Coronary artery (tissue), 2 donors: ENCODE results near the gene HMGB4.

Experiments used
- DNase-seq: peaks from one replicate; pipeline ENCODE4 v3.0.0-alpha.2; 2017; ENCODE audit warnings: low spot score
- H3K27ac ChIP-seq, 2 donors: fragments of 200-600 bp; sonication (generic); one replicate each; pipeline ENCODE4 v1.5.1; 2016 to 2019
- H3K4me3 ChIP-seq: fragments of 200-600 bp; sonication (generic); 2 replicates; pipeline ENCODE4 v1.5.1; 2016; ENCODE audit warnings: mild to moderate bottlenecking, moderate library complexity
- TF ChIP-seq, protein P1 (sequence below): fragments of 200-600 bp; sonication (generic); IDR thresholded peaks from one replicate; pipeline ENCODE4 v1.5.1; 2019; ENCODE audit warnings: antibody characterized with exemption

The HMGB4 gene

DNA sequence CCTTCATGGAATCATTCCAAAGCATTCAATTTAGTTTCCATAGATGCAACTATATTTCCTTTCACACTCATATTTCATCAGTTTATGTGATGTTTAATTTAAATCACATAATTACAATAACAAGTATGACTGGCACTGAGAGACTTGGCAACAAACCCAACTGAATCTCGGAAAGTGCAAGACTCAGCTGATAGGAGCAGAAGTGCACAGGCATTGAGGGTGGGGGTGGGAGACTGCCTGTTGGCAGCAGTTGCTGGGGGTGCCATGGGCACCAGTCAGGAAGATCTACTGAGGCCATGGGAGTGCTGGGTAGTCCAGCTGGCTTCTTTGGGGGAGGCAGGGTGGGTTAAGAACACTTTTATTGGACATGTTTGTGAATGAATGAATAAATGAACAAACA is 10.4 kb upstream of the HMGB4 start:
- Histone ChIP-seq H3K4me3 (no peak overlapping the region), H3K27ac (no peak overlapping the region)
- TF ChIP-seq, protein P1, sequence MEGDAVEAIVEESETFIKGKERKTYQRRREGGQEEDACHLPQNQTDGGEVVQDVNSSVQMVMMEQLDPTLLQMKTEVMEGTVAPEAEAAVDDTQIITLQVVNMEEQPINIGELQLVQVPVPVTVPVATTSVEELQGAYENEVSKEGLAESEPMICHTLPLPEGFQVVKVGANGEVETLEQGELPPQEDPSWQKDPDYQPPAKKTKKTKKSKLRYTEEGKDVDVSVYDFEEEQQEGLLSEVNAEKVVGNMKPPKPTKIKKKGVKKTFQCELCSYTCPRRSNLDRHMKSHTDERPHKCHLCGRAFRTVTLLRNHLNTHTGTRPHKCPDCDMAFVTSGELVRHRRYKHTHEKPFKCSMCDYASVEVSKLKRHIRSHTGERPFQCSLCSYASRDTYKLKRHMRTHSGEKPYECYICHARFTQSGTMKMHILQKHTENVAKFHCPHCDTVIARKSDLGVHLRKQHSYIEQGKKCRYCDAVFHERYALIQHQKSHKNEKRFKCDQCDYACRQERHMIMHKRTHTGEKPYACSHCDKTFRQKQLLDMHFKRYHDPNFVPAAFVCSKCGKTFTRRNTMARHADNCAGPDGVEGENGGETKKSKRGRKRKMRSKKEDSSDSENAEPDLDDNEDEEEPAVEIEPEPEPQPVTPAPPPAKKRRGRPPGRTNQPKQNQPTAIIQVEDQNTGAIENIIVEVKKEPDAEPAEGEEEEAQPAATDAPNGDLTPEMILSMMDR = no peak
- no peak for DNase-seq

DNA sequence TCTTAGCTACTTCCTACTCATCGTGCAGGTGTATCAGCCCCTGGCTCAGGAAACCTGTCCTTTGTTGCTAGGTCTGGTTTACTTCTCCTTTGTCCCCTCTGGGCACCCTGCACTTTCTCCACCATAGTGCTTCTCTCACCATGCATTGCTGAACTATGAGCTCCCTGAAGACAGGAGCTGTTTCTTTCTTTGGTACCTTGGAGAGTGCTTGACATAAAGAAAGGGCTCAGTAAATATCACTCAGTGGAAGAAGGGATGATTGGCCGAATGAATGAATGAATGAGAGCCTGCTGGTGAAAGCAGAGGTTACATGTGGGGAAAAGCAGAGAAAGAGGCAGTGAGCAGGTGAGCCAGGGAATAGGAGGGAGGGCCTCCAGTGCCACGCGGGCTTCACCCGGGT is 9.8 kb upstream of the HMGB4 start:
- TF ChIP-seq, protein P1 = no peak
- DNase-seq = no peak
- no peak overlapping the region for H3K4me3 ChIP-seq

DNA sequence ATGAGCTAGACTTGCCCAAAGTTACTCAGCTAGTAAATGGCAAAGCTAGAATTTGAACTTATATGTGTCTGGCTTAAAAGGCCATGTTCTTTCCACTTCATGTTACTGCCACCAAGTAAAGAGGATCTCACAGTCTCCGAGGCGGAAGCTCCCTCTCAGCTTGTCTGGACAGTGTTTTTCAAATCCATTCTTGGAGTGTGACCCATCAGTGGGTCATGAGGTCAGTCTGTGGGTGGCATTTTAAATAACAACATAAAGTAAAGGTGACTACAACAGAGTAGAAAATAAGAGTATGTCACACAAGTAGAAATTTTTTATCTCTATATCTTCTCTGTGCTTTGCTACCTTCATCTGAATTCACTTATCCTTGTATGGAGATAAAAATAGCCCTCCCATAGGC is 3.2 kb upstream of the HMGB4 start:
- H3K27ac ChIP-seq = no peak overlapping the region
- H3K4me3 ChIP-seq = no peak overlapping the region
- TF ChIP-seq, protein P1 = no peak
- no peak for DNase-seq

More for the DNA sequence above, 9.8 kb upstream of the HMGB4 start:
- H3K27ac ChIP-seq = no peak overlapping the region

DNA sequence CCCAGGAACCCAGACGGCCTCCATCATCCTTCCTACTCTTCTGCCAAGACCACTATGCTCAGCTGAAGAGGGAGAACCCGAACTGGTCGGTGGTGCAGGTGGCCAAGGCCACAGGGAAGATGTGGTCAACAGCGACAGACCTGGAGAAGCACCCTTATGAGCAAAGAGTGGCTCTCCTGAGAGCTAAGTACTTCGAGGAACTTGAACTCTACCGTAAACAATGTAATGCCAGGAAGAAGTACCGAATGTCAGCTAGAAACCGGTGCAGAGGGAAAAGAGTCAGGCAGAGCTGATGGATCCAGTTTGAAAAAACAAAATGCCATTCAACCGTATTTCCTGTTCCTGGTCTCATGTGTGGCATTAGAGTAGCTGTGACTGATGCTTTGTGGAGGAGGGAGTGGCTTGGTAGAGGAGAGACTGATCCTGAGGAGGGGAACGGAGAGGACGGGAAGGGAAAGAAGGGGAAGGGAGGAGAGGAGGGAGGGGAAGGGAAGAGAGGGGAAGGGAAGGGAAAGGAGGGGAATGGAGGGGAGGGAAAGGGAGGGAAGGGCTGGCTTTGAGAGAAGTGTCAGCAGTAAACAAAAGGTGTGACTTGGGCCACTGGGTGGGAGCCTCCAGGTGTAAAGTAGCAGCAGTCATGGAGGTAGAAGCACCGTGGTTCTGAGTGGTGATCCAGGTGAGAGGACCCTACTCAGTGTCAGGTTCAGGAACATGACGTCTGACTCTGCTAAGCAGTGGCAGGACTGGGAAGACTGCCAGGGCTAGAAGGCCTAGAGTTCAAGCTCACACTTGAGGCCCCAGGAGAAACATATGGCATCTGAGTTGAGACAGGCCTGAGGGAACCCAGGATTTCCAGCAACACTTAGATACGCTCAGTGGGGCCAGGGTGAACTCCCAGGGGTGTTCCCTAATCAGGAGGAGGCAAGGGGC is 846 bp downstream of the HMGB4 start:
- H3K27ac ChIP-seq = no peak overlapping the region
- no peak for DNase-seq

DNA sequence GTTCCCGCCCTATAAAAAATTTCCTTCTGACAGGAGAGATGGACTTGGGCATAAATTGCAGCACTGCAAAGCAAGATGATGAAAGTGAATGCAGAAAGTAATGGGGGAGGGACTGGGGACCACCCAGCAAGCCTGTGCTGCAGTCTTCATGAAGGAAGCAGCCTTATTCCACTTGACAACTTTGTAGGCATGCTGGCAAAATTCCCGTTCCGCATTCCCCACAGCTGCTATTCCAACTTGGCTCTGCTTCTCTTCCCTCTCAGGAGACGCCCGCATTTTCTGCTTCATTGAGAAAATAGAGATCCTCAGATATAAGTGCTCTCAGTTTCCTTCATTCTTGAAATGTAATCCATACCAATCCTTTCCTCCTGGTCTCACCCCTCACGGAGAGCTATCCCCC is 2.4 kb downstream of the HMGB4 start:
- DNase-seq = no peak
- TF ChIP-seq, protein P1 = no peak
- H3K27ac ChIP-seq = no peak overlapping the region
- H3K4me3 ChIP-seq = no peak overlapping the region

More for the DNA sequence above, 846 bp downstream of the HMGB4 start:
- no peak overlapping the region for H3K4me3 ChIP-seq
- TF ChIP-seq, protein P1 = no peak

DNA sequence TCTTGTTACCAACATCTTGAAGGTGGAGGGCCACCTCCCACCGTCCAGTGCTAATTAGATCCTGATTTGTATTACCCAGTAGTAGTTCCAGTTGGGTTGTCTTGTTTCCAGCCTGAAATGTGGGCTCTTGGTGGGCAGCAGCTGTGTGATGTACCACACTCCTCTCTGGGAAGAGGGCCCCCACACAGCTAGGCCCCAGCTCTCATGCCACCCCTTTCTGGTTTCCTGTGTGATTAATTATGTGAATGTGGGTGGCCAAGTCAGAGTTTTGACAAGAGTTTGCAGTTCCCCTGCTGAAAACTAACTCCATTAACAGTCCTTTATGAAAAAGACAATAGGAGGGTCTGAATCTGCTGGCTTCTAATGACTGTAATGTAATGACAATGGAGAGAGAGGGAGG is 3.8 kb downstream of the HMGB4 start:
- no peak overlapping the region for H3K4me3 ChIP-seq
- H3K27ac ChIP-seq = no peak overlapping the region
- TF ChIP-seq, protein P1 = no peak
- DNase-seq = no peak

DNA sequence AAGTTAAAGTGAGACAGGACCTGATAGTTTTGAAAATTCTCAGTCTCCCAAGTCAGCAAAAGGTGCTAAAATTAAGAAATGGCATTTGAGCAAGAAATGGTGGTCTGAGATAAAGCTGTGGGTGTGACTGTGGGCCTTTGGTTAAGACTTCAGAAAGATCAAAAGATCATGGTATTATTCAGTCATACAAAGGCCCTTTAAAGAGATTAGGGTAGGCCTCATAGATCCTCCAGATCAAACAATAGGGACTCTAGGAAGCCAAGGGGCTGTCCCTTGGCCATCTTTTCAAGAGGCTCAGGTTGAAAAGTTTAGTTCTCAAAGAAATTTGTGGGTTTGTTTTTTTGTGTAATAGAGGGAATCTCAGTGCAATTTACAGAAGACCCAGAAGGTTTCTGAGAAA is 8.4 kb downstream of the HMGB4 start:
- no peak for DNase-seq
- Histone ChIP-seq H3K4me3 (no peak overlapping the region), H3K27ac (no peak overlapping the region)
- TF ChIP-seq, protein P1 = no peak
